ENCODE data around the gene FRY. TPM values are rescaled to one million over a fixed set of nuclear protein-coding genes. Genes with fewer than 3 reads are reported as not detected.
"Not testable (repeated sequence)": the region's sequence is repeated elsewhere in the genome, so short reads cannot be mapped to it uniquely, and the experiment has no call there.

FRY gene
- polyA plus RNA-seq = 1 to 10 TPM; 1.4 to 2.8 (median 1.4) TPM

- peak within 1 kb of the TSS; percentile 86 to 95 (median 92) for H3K4me3 Mint-ChIP-seq
- no peaks in the 10 kb centered on the region for H3K36me3 Mint-ChIP-seq
- no peaks in the 10 kb centered on the region for H3K9me3 Mint-ChIP-seq
- H3K27me3 Mint-ChIP-seq (ENCODE audit: low read depth in 3 of 3) = peaks cover 0 to 3% (median 1%) of the 10 kb centered on the region in 3 donors
- H3K27ac Mint-ChIP-seq = peak within 1 kb of the TSS; percentile 36 to 85 (median 78)
- DNase-seq = peak; percentile 45 to 48 (median 47)
- peaks cover 18 to 31% of the 10 kb centered on the region in 2 donors for H3K4me1 Mint-ChIP-seq
Observed at GRCh38 chr13:32031025-32031814, at the start of gene FRY. FRY (plus strand) TSS chr13:32031774; CDS start chr13:32031796, 22 bp downstream.

- Mint-ChIP-seq H3K36me3 (peaks cover 0 to 8% (median 3%) of the 10 kb centered on the region in 3 donors), H3K27ac (no peak overlapping the region), H3K27me3 (ENCODE audit: low read depth in 3 of 3) (no peaks in the 10 kb centered on the region), H3K4me1 (no peaks in the 10 kb centered on the region), H3K9me3 (peaks cover 0 to 2% (median 0%) of the 10 kb centered on the region in 6 donors), H3K4me3 (no peak overlapping the region)
- DNase-seq = no peak
Observed at GRCh38 chr13:31982124-31982523, 49.5 kb upstream of the FRY start.

GRCh38 chr13:31982540-31982939 is 49.0 kb upstream of the FRY start:
- Mint-ChIP-seq H3K9me3 (peaks cover 0 to 2% (median 0%) of the 10 kb centered on the region in 6 donors), H3K4me3 (no peak overlapping the region), H3K36me3 (peaks cover 0 to 8% (median 3%) of the 10 kb centered on the region in 3 donors), H3K4me1 (no peaks in the 10 kb centered on the region), H3K27me3 (ENCODE audit: low read depth in 3 of 3) (no peaks in the 10 kb centered on the region), H3K27ac (no peak overlapping the region)
- DNase-seq = no peak

- not testable (repeated sequence) for H3K9me3 Mint-ChIP-seq; H3K27me3 Mint-ChIP-seq (ENCODE audit: low read depth in 3 of 3); DNase-seq; H3K27ac Mint-ChIP-seq; H3K4me1 Mint-ChIP-seq; H3K4me3 Mint-ChIP-seq; H3K36me3 Mint-ChIP-seq
Observed at GRCh38 chr13:31983696-31984095, 47.9 kb upstream of the FRY start.

- not testable (repeated sequence) for H3K9me3 Mint-ChIP-seq; DNase-seq; H3K27ac Mint-ChIP-seq; H3K36me3 Mint-ChIP-seq; H3K4me1 Mint-ChIP-seq; H3K4me3 Mint-ChIP-seq; H3K27me3 Mint-ChIP-seq (ENCODE audit: low read depth in 3 of 3)
Observed at GRCh38 chr13:31984388-31984787, 47.2 kb upstream of the FRY start.

GRCh38 chr13:31986676-31987470 is 44.7 kb upstream of the FRY start:
- no peak for DNase-seq
- Mint-ChIP-seq H3K9me3 (no peaks in the 10 kb centered on the region), H3K4me3 (no peak overlapping the region), H3K4me1 (no peaks in the 10 kb centered on the region), H3K36me3 (peaks cover 0 to 5% (median 0%) of the 10 kb centered on the region in 3 donors), H3K27me3 (ENCODE audit: low read depth in 3 of 3) (no peaks in the 10 kb centered on the region), H3K27ac (peak overlapping the region in 2 of 6 donors; percentile 5 to 73)

GRCh38 chr13:31987535-31988170 is 43.9 kb upstream of the FRY start:
- Mint-ChIP-seq H3K4me3 (no peak overlapping the region), H3K4me1 (no peaks in the 10 kb centered on the region), H3K36me3 (peaks cover 0 to 4% (median 0%) of the 10 kb centered on the region in 3 donors), H3K9me3 (no peaks in the 10 kb centered on the region), H3K27me3 (ENCODE audit: low read depth in 3 of 3) (no peaks in the 10 kb centered on the region), H3K27ac (peak overlapping the region in 1 of 6 donors; percentile 1)
- peak in 1 of 3 donors; percentile 1 for DNase-seq

GRCh38 chr13:31994367-31994766 is 37.2 kb upstream of the FRY start:
- not testable (repeated sequence) for H3K4me3 Mint-ChIP-seq; DNase-seq; H3K27me3 Mint-ChIP-seq (ENCODE audit: low read depth in 3 of 3); H3K9me3 Mint-ChIP-seq; H3K27ac Mint-ChIP-seq; H3K4me1 Mint-ChIP-seq
- peaks cover 0 to 15% (median 0%) of the 10 kb centered on the region in 3 donors for H3K36me3 Mint-ChIP-seq

- peaks cover 0 to 6% of the 10 kb centered on the region in 2 donors for H3K4me1 Mint-ChIP-seq
- no peak for DNase-seq
- no peak overlapping the region for H3K4me3 Mint-ChIP-seq
- H3K27ac Mint-ChIP-seq = no peak overlapping the region
- H3K27me3 Mint-ChIP-seq (ENCODE audit: low read depth in 3 of 3) = peaks cover 0 to 1% (median 0%) of the 10 kb centered on the region in 3 donors
- peaks cover 0 to 2% (median 0%) of the 10 kb centered on the region in 6 donors for H3K9me3 Mint-ChIP-seq
- peaks cover 0 to 15% (median 0%) of the 10 kb centered on the region in 3 donors for H3K36me3 Mint-ChIP-seq
Observed at GRCh38 chr13:31996601-31997000, 35.0 kb upstream of the FRY start.

GRCh38 chr13:31997641-31998040 is 33.9 kb upstream of the FRY start:
- Mint-ChIP-seq H3K4me1 (peaks cover 0 to 8% of the 10 kb centered on the region in 2 donors), H3K27me3 (ENCODE audit: low read depth in 3 of 3) (peaks cover 0 to 1% (median 0%) of the 10 kb centered on the region in 3 donors), H3K36me3 (peaks cover 0 to 15% (median 0%) of the 10 kb centered on the region in 3 donors), H3K27ac (no peak overlapping the region), H3K9me3 (peaks cover 0 to 2% (median 0%) of the 10 kb centered on the region in 6 donors), H3K4me3 (no peak overlapping the region)
- no peak for DNase-seq

GRCh38 chr13:31998131-31998530 is 33.4 kb upstream of the FRY start:
- peaks cover 0 to 8% of the 10 kb centered on the region in 2 donors for H3K4me1 Mint-ChIP-seq
- peaks cover 0 to 11% (median 0%) of the 10 kb centered on the region in 3 donors for H3K36me3 Mint-ChIP-seq
- DNase-seq = no peak
- peaks cover 0 to 1% (median 0%) of the 10 kb centered on the region in 3 donors for H3K27me3 Mint-ChIP-seq (ENCODE audit: low read depth in 3 of 3)
- no peak overlapping the region for H3K4me3 Mint-ChIP-seq
- H3K27ac Mint-ChIP-seq = peak overlapping the region in 1 of 6 donors; percentile 59
- H3K9me3 Mint-ChIP-seq = peaks cover 0 to 2% (median 0%) of the 10 kb centered on the region in 6 donors

GRCh38 chr13:32000754-32001153 is 30.8 kb upstream of the FRY start:
- H3K4me3 Mint-ChIP-seq, H3K9me3 Mint-ChIP-seq, H3K27ac Mint-ChIP-seq: not testable (repeated sequence)

GRCh38 chr13:32001154-32001768 is 30.3 kb upstream of the FRY start:
- peak; percentile 13 to 20 (median 17) for DNase-seq
- Mint-ChIP-seq H3K36me3 (no peaks in the 10 kb centered on the region), H3K27ac (peak overlapping the region in 1 of 6 donors; percentile 77), H3K4me3 (no peak overlapping the region), H3K4me1 (peaks cover 0 to 8% of the 10 kb centered on the region in 2 donors), H3K9me3 (peaks cover 0 to 1% (median 0%) of the 10 kb centered on the region in 6 donors), H3K27me3 (ENCODE audit: low read depth in 3 of 3) (peaks cover 0 to 1% (median 0%) of the 10 kb centered on the region in 3 donors)

More at GRCh38 chr13:32000754-32001153, 30.8 kb upstream of the FRY start:
- not testable (repeated sequence) for H3K36me3 Mint-ChIP-seq; DNase-seq; H3K27me3 Mint-ChIP-seq (ENCODE audit: low read depth in 3 of 3); H3K4me1 Mint-ChIP-seq

All from immature natural killer cell (primary cell).